A204.1 (cell line): ENCODE measurements around the gene COL20A1.
"Not testable (repeated sequence)": the region's sequence is repeated elsewhere in the genome, so short reads cannot be mapped to it uniquely, and the experiment has no call there.

Experiments used
- FAIRE-seq: peaks from 2 replicates; lab custom pipeline; 2012; peaks lifted over from hg19 to GRCh38; lab: Jason Lieb, UNC

COL20A1 gene

DNA sequence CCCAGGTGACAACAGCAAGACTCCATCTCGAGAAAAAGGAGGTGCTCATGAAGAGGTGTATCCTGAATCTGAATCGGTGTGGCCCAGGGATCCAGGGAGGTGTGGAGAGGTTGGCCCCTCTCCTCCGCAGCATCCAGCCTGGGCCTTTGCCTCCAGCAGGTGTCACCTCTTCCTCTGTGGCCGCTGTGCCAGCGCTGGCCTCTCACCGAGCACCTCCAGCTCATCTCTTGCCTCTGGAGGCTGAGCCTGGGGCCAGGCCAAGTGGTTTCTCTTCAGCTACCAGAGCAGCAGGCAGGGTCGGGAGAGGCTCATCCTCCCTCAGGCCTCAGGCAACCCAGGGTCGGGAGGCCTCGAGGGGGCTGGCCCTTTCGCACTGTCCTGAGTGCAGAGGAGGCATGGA lies 1.2 kb upstream of the COL20A1 start:
- FAIRE-seq = no peak

DNA sequence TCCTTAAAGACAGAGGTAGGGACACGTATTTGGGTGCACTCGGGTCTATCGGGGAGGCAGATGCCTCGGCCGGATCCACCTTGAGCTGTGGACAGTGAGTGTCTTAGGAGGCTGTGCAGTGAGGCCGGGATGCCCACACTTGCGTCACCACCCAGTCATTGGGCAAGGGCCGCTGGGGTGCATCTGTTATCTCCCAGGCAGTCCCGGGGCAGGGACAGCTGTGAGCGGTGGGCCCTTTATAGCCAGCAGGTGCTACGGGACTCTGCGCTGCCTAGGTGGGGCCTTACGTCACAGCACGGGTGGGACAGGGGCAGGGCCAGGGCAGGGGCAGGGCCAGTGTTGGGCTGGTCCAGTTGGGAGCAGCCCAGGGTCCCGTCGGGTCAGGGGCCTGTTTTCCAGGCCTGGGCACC lies 689 bp upstream of the COL20A1 start:
- no peak for FAIRE-seq

GRCh38 chr20:63293456-63293855 lies 470 bp downstream of the COL20A1 start:
- no peak for FAIRE-seq

GRCh38 chr20:63293871-63294535 lies 1.0 kb downstream of the COL20A1 start:
- FAIRE-seq = no peak

GRCh38 chr20:63294536-63294900 lies 1.5 kb downstream of the COL20A1 start:
- no peak for FAIRE-seq

DNA sequence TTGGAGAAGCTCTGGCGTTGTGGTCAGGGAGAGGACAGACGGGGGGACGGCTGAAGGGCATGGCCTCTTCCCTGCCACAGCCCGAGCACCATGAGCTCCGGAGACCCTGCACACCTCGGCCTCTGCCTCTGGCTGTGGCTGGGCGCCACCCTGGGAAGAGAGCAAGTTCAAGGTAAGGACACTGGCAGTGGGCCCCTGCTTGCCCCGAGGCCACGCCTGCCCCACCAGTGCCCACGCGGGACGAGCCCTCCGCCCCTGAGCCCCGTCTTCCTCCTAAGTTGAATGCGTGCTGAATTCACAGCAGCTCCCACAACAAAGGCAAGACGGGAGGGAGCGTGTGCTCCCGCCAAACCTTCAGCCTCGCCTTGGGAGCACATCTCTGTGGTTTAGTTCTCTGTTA lies 2.0 kb downstream of the COL20A1 start:
- FAIRE-seq = no peak

GRCh38 chr20:63295422-63295821 lies 2.4 kb downstream of the COL20A1 start:
- FAIRE-seq = no peak

- FAIRE-seq = no peak
These were observed 2.9 kb downstream of the COL20A1 start for GRCh38 chr20:63295846-63296245.

GRCh38 chr20:63296531-63297299 lies 3.7 kb downstream of the COL20A1 start:
- FAIRE-seq = no peak

DNA sequence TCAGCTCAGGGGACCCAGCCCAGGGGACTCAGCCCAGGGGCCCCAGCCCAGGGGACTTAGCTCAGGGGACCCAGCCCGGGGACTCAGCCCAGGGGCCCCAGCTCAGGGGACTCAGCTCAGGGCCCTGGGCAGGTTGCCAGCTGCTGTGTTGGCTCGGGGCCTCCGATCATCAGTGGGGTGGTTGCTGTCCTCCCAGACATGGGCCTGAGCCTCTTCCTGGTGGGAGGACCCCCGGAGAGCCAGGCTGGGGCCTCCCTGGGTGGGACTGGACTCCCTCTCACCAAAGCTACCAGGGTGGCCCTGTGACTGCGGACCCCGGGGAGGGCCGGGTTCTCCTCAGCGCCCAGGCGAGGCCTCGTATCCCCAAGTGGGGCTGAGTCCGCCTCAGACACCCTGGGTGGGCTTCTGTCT lies 4.4 kb downstream of the COL20A1 start:
- FAIRE-seq = no peak

GRCh38 chr20:63297796-63298572 lies 5.0 kb downstream of the COL20A1 start:
- FAIRE-seq = no peak

DNA sequence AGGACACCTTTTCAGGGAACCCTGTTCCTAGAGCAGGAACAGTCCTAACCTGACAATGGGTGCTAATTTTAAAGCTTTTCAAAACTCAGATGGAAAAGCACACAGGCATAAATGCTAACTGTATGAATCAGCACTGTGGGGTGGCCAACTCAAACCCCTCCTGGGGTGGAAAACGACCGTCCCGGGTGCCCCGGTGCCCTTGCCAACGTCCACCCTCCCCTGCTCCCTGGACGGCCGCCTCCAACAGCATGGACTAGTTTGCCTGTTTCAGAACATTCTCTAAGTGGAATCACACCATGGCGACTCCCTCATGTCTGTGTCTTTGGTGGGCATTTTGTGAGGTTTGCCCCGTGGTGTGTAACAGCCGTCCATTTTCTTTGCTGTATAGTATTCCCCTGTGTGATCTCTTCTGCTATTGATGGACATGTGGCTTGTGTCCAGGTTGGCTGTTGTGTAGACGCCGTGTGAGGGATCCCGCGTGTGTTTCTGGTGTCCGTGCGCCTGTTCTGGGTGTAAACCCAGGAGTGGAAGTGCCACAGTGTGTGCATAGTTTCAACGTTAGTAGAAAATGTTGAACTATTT lies 5.8 kb downstream of the COL20A1 start:
- FAIRE-seq = no peak

GRCh38 chr20:63301671-63302070 lies 8.7 kb downstream of the COL20A1 start:
- no peak for FAIRE-seq

GRCh38 chr20:63303095-63303666 lies 10.2 kb downstream of the COL20A1 start:
- FAIRE-seq = no peak

- no peak for FAIRE-seq
These were observed 12.4 kb downstream of the COL20A1 start for GRCh38 chr20:63305393-63305792.

GRCh38 chr20:63305933-63306672 lies 13.1 kb downstream of the COL20A1 start:
- not testable (repeated sequence) for FAIRE-seq

- no peak for FAIRE-seq
These were observed 13.9 kb downstream of the COL20A1 start for GRCh38 chr20:63306673-63307537.

DNA sequence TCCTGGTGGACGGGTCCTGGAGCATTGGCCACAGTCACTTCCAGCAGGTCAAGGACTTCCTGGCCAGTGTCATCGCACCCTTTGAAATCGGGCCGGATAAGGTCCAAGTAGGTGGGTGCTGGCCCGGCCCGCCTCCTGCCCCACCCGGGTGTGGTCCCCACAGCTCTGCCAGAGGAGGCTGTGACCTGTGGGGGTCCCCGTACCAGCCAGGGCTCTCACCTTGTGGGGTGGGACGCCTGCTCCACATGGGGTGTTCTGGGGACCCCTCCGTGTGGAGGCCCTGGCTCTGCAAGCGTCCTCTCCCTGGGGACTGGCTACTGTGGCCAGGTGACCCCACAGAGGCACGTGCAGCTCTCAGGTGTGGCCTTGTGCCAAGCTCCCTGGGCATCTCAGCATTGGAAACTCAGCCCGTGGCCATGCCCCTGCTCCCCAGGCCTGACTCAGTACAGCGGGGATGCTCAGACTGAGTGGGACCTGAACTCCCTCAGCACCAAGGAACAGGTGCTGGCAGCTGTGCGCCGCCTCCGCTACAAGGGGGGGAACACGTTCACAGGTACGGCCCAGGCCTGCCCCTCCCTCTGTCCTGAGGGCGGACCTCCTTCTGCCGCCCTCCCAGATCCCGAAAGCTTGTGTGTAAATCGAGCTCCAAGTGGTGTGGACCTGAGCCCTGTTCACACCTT lies 14.7 kb downstream of the COL20A1 start:
- no peak for FAIRE-seq

- no peak for FAIRE-seq
These were observed 15.4 kb downstream of the COL20A1 start for GRCh38 chr20:63308218-63308911.
